K562 (cell line): ENCODE results near the gene CHMP2A. TPM values are rescaled to one million over a fixed set of nuclear protein-coding genes. Genes with fewer than 3 reads are reported as not detected.

Experiments used
- ARHGAP35 ChIP-seq: fragments of 450-650 bp; IDR thresholded peaks from 2 replicates; pipeline ENCODE4 v1.6.1; 2018; ENCODE audit not compliant: partially characterized antibody
- BHLHE40 ChIP-seq: IDR thresholded peaks from 2 replicates; pipeline ENCODE4 v1.6.1; 2011; ENCODE audit warnings: low read length, improper control_type of control experiment
- CEBPG ChIP-seq, 3 experiments: fragments of 200-800 bp in 1 of 3; sonication (Bioruptor generic) in 1 of 3; sonication (generic) in 1 of 3; formaldehyde crosslinking in 1 of 3; IDR thresholded peaks in 2 of 3; conservative IDR thresholded peaks in 1 of 3; 2 replicates each; pipeline versions ENCODE4 v1.6.1 to v1.8.0; 2016 to 2022; ENCODE audit warnings: missing compliant biosample characterization in 2 of 3, missing genetic modification characterization in 2 of 3, mild to moderate bottlenecking in 1 of 3, missing genetic modification reagents in 1 of 3
- CSDE1 ChIP-seq, 2 experiments: fragments of 450-650 bp; IDR thresholded peaks; 2 replicates each; pipeline ENCODE4 v1.6.1; 2016; ENCODE audit warnings: mild to moderate bottlenecking in 1 of 2
- KAT2B ChIP-seq: IDR thresholded peaks from one replicate; pipeline ENCODE4 v1.6.1; 2012; ENCODE audit warnings: low read depth, mild to moderate bottlenecking, control low read depth, inconsistent platforms, low read length, moderate library complexity
- NCOA1 ChIP-seq: fragments of 450-650 bp; IDR thresholded peaks from 2 replicates; pipeline ENCODE4 v1.6.1; 2016; ENCODE audit warnings: low read depth
- NCOA2 ChIP-seq, 2 experiments: fragments of 450-650 bp; IDR thresholded peaks; 2 replicates each; pipeline ENCODE4 v1.6.1; 2018; ENCODE audit warnings: mild to moderate bottlenecking in 2 of 2, moderate library complexity in 1 of 2; ENCODE audit not compliant: partially characterized antibody in 2 of 2
- PHF20 ChIP-seq: fragments of 450-650 bp; IDR thresholded peaks from 2 replicates; pipeline ENCODE4 v1.6.1; 2018; ENCODE audit not compliant: partially characterized antibody
- SIN3A ChIP-seq, 2 experiments: fragments of 150-350 bp in 1 of 2; IDR thresholded peaks; 2 replicates each; pipeline ENCODE4 v1.6.1; 2011 to 2016; ENCODE audit warnings: borderline replicate concordance in 2 of 2, low read depth in 2 of 2, low read length in 2 of 2, mild to moderate bottlenecking in 2 of 2, moderate library complexity in 2 of 2; ENCODE audit not compliant: control insufficient read depth in 1 of 2
- U2AF2 ChIP-seq: fragments of 200-400 bp; formaldehyde crosslinking; optimal IDR thresholded peaks from 2 replicates; pipeline ENCODE3; 2017; ENCODE audit warnings: low read depth, mild to moderate bottlenecking, low read length
- polyA plus RNA-seq, 8 experiments: library from polyadenylated mRNA; depleted of rRNA in 4 of 8; stranded (reverse) in 5 of 8; unstranded in 3 of 8; fragments of >200 nt; fragmentation: Nextera tagmentation in 2 of 8; fragmentation: Illumina TruSeq in 1 of 8; extraction: Ambion mirVana in 2 of 8; extraction: Trizol in 1 of 8; gene quantifications; 2 replicates each; pipeline versions ENCODE4 v1.2.1 to v1.2.3, GENCODE V29; 2011 to 2014; ENCODE audit warnings: inconsistent platforms in 1 of 8, missing spikeins in 1 of 8
- total RNA-seq, 7 experiments: library from RNA; depleted of rRNA in 6 of 7; stranded (reverse); fragments of >200 nt in 6 of 7; fragmentation: Illumina TruSeq in 2 of 7; extraction: Trizol in 2 of 7; gene quantifications; 2 replicates each; pipeline versions ENCODE4 v1.2.1 to v1.2.3, GENCODE V29; 2011 to 2021; ENCODE audit warnings: low replicate concordance in 1 of 7
- TF ChIP-seq, protein P1 (sequence below): fragments of 200-800 bp; sonication (Bioruptor generic); IDR thresholded peaks from 2 replicates; pipeline ENCODE4 v1.6.1; 2017; ENCODE audit warnings: missing genetic modification characterization, missing compliant biosample characterization
- TF ChIP-seq, protein P2 (sequence below): fragments of 450-650 bp; formaldehyde crosslinking; IDR thresholded peaks from 2 replicates; pipeline ENCODE4 v1.4.0; 2022; ENCODE audit warnings: missing genetic modification characterization
- TF ChIP-seq, protein P3 (sequence below): fragments of 450-650 bp; IDR thresholded peaks from 2 replicates; pipeline ENCODE4 v1.6.1; 2016; ENCODE audit warnings: low read depth

Gene CHMP2A
- total and polyA plus RNA-seq, 9 of the 15 experiments (the other 6 are each of a cell fraction or from before 2014, with no cell fraction given) = 57.6 to 159 (median 87.2) TPM

- TF ChIP-seq PHF20 (peak; percentile 12), NCOA2 (IDR thresholded peaks at IDR 0.05; ENCODE audit: partially characterized antibody in 2 of 2) (no peak), KAT2B (no peak), U2AF2 (no peak), CEBPG (CRISPR knock-in tag; IDR thresholded peaks at IDR 0.05) (no peak), CEBPG (tag; conservative IDR thresholded peaks at IDR 0.05 in 1 of 2, IDR thresholded peaks at IDR 0.05 in 1 of 2) (no peak), ARHGAP35 (peak; percentile 4), SIN3A (IDR thresholded peaks at IDR 0.05; ENCODE audit: borderline replicate concordance in 2 of 2, control insufficient read depth in 1 of 2, low read depth in 2 of 2, low read length in 2 of 2) (peak; percentile 49 to 95; a peak in 2 of 4 replicates), BHLHE40 (0 out of 2 replicates have a peak, but pooled peaks have one; percentile 0), CSDE1 (IDR thresholded peaks at IDR 0.05) (0 out of 4 replicates have a peak, but pooled peaks of 1 of the 2 experiments have one; percentile 65), NCOA1 (peak; percentile 22; the same call in 1 of the 2 replicates)
- TF ChIP-seq, protein P1, sequence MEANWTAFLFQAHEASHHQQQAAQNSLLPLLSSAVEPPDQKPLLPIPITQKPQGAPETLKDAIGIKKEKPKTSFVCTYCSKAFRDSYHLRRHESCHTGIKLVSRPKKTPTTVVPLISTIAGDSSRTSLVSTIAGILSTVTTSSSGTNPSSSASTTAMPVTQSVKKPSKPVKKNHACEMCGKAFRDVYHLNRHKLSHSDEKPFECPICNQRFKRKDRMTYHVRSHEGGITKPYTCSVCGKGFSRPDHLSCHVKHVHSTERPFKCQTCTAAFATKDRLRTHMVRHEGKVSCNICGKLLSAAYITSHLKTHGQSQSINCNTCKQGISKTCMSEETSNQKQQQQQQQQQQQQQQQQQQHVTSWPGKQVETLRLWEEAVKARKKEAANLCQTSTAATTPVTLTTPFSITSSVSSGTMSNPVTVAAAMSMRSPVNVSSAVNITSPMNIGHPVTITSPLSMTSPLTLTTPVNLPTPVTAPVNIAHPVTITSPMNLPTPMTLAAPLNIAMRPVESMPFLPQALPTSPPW (CRISPR knock-in tag) = no peak
- TF ChIP-seq, protein P2, sequence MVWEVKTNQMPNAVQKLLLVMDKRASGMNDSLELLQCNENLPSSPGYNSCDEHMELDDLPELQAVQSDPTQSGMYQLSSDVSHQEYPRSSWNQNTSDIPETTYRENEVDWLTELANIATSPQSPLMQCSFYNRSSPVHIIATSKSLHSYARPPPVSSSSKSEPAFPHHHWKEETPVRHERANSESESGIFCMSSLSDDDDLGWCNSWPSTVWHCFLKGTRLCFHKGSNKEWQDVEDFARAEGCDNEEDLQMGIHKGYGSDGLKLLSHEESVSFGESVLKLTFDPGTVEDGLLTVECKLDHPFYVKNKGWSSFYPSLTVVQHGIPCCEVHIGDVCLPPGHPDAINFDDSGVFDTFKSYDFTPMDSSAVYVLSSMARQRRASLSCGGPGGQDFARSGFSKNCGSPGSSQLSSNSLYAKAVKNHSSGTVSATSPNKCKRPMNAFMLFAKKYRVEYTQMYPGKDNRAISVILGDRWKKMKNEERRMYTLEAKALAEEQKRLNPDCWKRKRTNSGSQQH (CRISPR knock-in tag) = 0 out of 2 replicates have a peak, but pooled peaks have one; percentile 63
- TF ChIP-seq, protein P3, sequence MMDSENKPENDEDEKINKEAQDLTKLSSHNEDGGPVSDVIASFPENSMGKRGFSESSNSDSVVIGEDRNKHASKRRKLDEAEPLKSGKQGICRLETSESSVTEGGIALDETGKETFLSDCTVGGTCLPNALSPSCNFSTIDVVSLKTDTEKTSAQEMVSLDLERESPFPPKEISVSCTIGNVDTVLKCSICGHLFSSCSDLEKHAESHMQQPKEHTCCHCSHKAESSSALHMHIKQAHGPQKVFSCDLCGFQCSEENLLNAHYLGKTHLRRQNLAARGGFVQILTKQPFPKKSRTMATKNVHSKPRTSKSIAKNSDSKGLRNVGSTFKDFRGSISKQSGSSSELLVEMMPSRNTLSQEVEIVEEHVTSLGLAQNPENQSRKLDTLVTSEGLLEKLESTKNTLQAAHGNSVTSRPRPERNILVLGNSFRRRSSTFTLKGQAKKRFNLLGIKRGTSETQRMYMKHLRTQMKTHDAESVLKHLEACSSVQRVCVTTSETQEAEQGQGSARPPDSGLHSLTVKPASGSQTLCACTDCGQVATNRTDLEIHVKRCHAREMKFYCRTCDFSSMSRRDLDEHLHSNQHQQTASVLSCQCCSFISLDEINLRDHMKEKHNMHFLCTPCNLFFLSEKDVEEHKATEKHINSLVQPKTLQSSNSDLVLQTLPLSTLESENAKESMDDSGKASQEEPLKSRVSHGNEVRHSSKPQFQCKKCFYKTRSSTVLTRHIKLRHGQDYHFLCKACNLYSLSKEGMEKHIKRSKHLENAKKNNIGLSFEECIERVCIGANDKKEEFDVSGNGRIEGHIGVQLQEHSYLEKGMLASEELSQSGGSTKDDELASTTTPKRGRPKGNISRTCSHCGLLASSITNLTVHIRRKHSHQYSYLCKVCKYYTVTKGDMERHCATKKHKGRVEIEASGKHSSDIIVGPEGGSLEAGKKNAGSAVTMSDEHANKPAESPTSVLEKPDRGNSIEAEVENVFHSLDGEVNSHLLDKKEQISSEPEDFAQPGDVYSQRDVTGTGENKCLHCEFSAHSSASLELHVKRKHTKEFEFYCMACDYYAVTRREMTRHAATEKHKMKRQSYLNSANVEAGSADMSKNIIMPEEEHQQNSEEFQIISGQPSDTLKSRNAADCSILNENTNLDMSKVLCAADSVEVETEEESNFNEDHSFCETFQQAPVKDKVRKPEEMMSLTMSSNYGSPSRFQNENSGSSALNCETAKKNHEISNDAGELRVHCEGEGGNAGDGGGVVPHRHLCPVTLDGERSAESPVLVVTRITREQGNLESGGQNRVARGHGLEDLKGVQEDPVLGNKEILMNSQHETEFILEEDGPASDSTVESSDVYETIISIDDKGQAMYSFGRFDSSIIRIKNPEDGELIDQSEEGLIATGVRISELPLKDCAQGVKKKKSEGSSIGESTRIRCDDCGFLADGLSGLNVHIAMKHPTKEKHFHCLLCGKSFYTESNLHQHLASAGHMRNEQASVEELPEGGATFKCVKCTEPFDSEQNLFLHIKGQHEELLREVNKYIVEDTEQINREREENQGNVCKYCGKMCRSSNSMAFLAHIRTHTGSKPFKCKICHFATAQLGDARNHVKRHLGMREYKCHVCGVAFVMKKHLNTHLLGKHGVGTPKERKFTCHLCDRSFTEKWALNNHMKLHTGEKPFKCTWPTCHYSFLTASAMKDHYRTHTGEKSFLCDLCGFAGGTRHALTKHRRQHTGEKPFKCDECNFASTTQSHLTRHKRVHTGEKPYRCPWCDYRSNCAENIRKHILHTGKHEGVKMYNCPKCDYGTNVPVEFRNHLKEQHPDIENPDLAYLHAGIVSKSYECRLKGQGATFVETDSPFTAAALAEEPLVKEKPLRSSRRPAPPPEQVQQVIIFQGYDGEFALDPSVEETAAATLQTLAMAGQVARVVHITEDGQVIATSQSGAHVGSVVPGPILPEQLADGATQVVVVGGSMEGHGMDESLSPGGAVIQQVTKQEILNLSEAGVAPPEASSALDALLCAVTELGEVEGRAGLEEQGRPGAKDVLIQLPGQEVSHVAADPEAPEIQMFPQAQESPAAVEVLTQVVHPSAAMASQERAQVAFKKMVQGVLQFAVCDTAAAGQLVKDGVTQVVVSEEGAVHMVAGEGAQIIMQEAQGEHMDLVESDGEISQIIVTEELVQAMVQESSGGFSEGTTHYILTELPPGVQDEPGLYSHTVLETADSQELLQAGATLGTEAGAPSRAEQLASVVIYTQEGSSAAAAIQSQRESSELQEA = peak; percentile 41; the same call in 1 of the 2 replicates
These were observed 18.8 kb upstream of the CHMP2A start (continued) for GRCh38 chr19:58573658-58574164.
